K562 (cell line): Measurements from ENCODE around the gene COX4I2. TPM values are rescaled to one million over a fixed set of nuclear protein-coding genes. Genes with fewer than 3 reads are reported as not detected.

Experiments used
- CXXC5 ChIP-seq: fragments of 250-450 bp; sonication (Bioruptor Pico); IDR thresholded peaks from 2 replicates; pipeline ENCODE4 v1.8.0; 2022; ENCODE audit warnings: inconsistent platforms, mild to moderate bottlenecking, moderate library complexity
- E2F4 ChIP-seq: sonication (generic); formaldehyde crosslinking; IDR thresholded peaks from 2 replicates; pipeline ENCODE4 v1.8.0; 2022; ENCODE audit warnings: mild to moderate bottlenecking, low read depth, missing genetic modification reagents
- KAT8 ChIP-seq: fragments of 450-650 bp; IDR thresholded peaks from 2 replicates; pipeline ENCODE4 v1.6.1; 2016; ENCODE audit warnings: low read depth, mild to moderate bottlenecking
- NKRF ChIP-seq: fragments of 450-650 bp; IDR thresholded peaks from 2 replicates; pipeline ENCODE4 v1.6.1; 2016; ENCODE audit warnings: borderline replicate concordance
- RBM22 ChIP-seq: fragments of 200-400 bp; formaldehyde crosslinking; IDR thresholded peaks from 2 replicates; pipeline ENCODE4 v1.6.1; 2018; ENCODE audit warnings: low read length, low read depth; ENCODE audit not compliant: poor library complexity, severe bottlenecking
- TCF3 ChIP-seq: sonication (generic); formaldehyde crosslinking; IDR thresholded peaks from 2 replicates; pipeline ENCODE4 v1.4.0; 2020; ENCODE audit warnings: mild to moderate bottlenecking, missing genetic modification reagents
- U2AF2 ChIP-seq: fragments of 200-400 bp; formaldehyde crosslinking; optimal IDR thresholded peaks from 2 replicates; pipeline ENCODE3; 2017; ENCODE audit warnings: low read depth, mild to moderate bottlenecking, low read length
- ZBTB40 ChIP-seq, 2 experiments: fragments of 450-650 bp in 1 of 2; sonication (generic) in 1 of 2; formaldehyde crosslinking in 1 of 2; IDR thresholded peaks; 2 replicates each; pipeline versions ENCODE4 v1.7.1 to v1.9.0; 2016 to 2022; ENCODE audit warnings: inconsistent platforms in 1 of 2, mild to moderate bottlenecking in 1 of 2, missing genetic modification reagents in 1 of 2
- ZNF449 ChIP-seq: fragments of 250-450 bp; sonication (Bioruptor Pico); IDR thresholded peaks from 2 replicates; pipeline ENCODE4 v1.8.0; 2022; ENCODE audit warnings: moderate library complexity, mild to moderate bottlenecking, inconsistent platforms
- polyA plus RNA-seq, 8 experiments: library from polyadenylated mRNA; depleted of rRNA in 4 of 8; stranded (reverse) in 5 of 8; unstranded in 3 of 8; fragments of >200 nt; fragmentation: Nextera tagmentation in 2 of 8; fragmentation: Illumina TruSeq in 1 of 8; extraction: Ambion mirVana in 2 of 8; extraction: Trizol in 1 of 8; gene quantifications; 2 replicates each; pipeline versions ENCODE4 v1.2.1 to v1.2.3, GENCODE V29; 2011 to 2014; ENCODE audit warnings: inconsistent platforms in 1 of 8, missing spikeins in 1 of 8
- total RNA-seq, 7 experiments: library from RNA; depleted of rRNA in 6 of 7; stranded (reverse); fragments of >200 nt in 6 of 7; fragmentation: Illumina TruSeq in 2 of 7; extraction: Trizol in 2 of 7; gene quantifications; 2 replicates each; pipeline versions ENCODE4 v1.2.1 to v1.2.3, GENCODE V29; 2011 to 2021; ENCODE audit warnings: low replicate concordance in 1 of 7

Gene COX4I2
- total and polyA plus RNA-seq, 9 of the 15 experiments (the other 6 are each of a cell fraction or from before 2014, with no cell fraction given) = not detected

GRCh38 chr20:31675828-31676608 is 38.3 kb downstream of the COX4I2 start (continued):
- TF ChIP-seq ZNF449 (CRISPR knock-in tag) = peak; percentile 73; the same call in 1 of the 2 replicates
- TF ChIP-seq ZBTB40 (IDR thresholded peaks at IDR 0.05) = no peak
- no peak for TF ChIP-seq ZBTB40 (CRISPR knock-in tag; IDR thresholded peaks at IDR 0.05)
- no peak for TF ChIP-seq KAT8
- TF ChIP-seq CXXC5 (CRISPR knock-in tag) = peak; percentile 96
- TF ChIP-seq RBM22 = no peak
- no peak for TF ChIP-seq E2F4 (CRISPR knock-in tag)
- no peak for TF ChIP-seq NKRF
- no peak for TF ChIP-seq U2AF2
- TF ChIP-seq TCF3 (CRISPR knock-in tag) = peak; percentile 97
